Epithelial cell of esophagus (primary cell): Measurements from ENCODE around the gene KDM3A.
"Not testable (repeated sequence)": the region's sequence is repeated elsewhere in the genome, so short reads cannot be mapped to it uniquely, and the experiment has no call there.

Experiments
- DNase-seq: peaks from one replicate; pipeline ENCODE4 v3.0.0; 2010; ENCODE audit warnings: low read depth
- H3K4me3 ChIP-seq: 2 replicates; pipeline ENCODE4 v1.5.1; 2011; ENCODE audit warnings: mild to moderate bottlenecking, low read length, control low read depth
- TF ChIP-seq, protein P1 (sequence below): IDR thresholded peaks from 2 replicates; pipeline ENCODE4 v1.5.1; 2011; ENCODE audit warnings: low read depth, mild to moderate bottlenecking, low read length, control low read depth, inconsistent platforms; ENCODE audit not compliant: insufficient read depth; ENCODE audit errors: missing control alignments

The KDM3A gene

DNA sequence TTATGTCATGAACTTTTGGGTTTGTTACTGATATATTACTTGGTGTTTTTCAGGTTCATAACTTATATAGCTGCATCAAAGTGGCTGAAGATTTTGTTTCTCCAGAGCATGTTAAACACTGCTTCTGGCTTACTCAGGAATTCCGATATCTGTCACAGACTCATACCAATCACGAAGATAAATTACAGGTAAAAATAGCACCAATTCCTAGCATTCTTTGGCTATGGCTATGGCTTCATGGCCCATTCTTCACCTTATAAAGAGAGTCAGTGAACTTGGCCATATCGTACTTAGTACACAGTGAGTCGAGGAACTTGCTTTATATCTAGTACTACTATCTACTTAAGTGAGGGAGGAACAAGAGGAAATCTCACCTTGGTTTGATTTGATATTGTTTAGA, 49.9 kb downstream of the KDM3A start:
- no peak for DNase-seq
- TF ChIP-seq, protein P1, sequence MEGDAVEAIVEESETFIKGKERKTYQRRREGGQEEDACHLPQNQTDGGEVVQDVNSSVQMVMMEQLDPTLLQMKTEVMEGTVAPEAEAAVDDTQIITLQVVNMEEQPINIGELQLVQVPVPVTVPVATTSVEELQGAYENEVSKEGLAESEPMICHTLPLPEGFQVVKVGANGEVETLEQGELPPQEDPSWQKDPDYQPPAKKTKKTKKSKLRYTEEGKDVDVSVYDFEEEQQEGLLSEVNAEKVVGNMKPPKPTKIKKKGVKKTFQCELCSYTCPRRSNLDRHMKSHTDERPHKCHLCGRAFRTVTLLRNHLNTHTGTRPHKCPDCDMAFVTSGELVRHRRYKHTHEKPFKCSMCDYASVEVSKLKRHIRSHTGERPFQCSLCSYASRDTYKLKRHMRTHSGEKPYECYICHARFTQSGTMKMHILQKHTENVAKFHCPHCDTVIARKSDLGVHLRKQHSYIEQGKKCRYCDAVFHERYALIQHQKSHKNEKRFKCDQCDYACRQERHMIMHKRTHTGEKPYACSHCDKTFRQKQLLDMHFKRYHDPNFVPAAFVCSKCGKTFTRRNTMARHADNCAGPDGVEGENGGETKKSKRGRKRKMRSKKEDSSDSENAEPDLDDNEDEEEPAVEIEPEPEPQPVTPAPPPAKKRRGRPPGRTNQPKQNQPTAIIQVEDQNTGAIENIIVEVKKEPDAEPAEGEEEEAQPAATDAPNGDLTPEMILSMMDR: no peak
- H3K4me3 ChIP-seq: no peak overlapping the region

DNA sequence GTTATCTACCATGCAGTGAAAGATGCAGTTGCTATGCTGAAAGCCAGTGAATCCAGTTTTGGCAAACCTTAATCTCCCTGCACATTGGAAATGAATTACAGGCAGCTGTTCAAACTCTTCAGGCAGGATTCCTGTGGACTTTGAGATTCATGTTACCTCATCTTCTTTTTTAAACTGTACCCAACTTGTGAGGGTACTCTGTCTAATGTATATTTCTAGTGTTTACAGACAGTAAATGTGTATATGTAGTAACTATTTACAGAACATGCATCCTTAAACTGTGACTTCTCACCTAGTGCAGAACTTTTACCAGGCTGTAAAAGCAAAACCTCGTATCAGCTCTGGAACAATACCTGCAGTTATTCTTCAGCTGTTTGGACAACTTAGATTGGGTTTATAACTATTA, 50.9 kb downstream of the KDM3A start:
- H3K4me3 ChIP-seq: no peak overlapping the region
- no peak for DNase-seq
- TF ChIP-seq, protein P1: no peak

DNA sequence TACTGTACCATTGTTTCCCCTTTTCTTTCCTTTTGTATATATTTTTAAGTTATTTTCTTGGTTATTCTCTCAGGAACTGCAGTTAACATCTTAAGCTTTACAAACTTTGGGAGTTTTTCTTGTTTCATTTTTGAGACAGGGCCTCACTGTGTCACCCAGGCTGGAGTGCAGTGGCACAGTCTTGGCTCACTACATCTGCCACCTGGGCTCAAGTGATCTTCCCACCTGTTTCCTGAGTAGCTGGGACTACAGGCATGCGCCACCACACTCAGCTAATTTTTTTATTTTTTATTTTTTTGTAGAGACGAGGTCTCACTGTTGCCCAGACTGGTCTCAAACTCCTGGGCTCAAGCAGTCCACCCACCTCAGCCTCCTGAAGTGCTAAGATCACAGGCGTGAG, 55.2 kb downstream of the KDM3A start:
- not testable (repeated sequence) for DNase-seq, H3K4me3 ChIP-seq

DNA sequence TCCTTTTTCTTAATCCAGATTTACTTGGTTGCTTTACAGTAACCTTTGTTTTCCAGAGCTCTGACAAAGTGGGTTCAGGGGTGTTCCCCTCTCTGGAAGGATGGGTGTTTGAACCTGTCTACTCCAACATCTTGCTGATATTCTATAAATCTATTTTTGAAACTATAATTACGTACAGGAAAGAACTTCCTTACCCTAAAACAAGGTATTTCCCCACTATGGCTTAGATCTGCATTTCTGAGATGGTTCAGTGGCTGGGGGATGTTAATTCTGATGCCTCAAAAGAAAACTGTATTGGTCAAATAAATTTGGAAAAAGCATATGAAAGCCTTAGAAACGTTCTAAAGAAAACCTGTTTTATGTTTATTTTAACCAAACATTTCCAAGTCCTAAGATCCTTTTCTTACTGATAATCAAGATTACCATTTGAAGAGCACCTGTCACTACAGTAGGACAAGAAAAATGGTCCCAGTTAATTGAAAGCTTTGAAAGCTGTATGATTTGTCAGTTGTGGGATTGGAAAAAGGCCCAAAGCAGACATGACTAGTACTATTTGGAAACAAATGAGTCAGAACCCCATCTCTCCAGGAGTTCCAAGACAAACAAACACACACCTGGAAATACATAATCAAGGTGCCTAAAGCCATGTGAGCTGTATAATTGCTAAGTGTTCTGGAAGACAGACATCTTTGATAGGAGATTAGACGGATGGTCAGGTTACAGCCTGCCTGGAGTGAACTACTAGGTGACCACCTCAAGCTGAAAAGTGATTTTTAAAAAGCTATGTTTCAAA, 57.5 kb downstream of the KDM3A start:
- DNase-seq: peak; percentile 97
- H3K4me3 ChIP-seq: no peak overlapping the region
- TF ChIP-seq, protein P1: no peak

DNA sequence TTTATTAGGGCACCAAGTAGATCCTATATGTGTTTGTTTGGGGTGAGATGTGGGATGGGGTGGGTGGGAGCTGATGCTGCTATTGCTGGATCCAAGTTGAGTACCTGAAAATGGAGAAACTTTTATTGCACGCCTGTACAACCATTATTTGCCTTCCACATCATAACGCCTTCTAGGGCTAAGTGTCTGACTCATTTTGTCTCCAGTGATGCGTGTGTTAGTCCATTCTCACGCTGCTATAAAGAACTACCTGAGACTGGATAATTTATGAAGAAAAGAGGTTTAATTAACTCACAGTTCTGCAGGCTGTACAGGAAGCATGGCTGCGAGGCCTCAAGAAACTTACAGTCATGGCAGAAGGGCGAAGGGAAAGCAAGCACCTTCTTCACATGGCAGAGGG, 58.2 kb downstream of the KDM3A start:
- TF ChIP-seq, protein P1: no peak
- no peak overlapping the region for H3K4me3 ChIP-seq
- peak; percentile 58 for DNase-seq

DNA sequence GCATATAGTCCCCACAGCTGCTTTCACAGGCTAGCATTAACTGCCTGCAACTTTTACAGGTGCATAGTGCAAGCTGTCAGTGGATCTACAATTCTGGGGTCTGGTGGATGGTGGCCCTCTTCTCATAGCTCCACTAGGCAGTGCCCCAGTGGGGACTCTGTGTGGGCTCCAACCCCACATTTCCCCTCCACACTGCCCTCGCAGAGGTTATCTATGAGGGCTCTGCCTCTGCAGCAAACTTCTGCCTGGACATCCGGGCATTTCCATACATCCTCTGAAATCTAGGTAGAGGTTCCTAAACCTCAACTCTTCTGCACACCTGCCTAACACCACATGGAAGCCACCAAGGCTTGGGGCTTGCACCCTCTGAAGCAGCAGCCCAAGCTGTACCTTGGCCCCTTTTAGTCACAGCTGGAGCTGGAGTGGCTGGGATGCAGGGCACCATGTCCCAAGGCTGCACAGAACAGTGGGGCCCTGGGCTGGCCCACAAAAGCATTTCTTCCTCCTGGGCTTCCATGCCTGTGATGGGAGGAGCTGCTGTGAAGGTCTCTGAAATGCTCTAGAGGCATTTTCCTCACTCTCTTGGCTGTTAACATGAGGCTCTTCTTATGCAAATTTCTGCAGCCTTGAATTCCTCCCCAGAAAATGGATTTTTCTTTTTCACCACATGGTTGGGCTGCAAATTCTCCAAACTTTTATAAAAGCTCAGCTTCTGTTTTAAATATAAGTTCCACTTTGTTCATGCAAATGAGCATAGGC, 59.3 kb downstream of the KDM3A start:
- TF ChIP-seq, protein P1: no peak
- H3K4me3 ChIP-seq: no peak overlapping the region
- DNase-seq: no peak

DNA sequence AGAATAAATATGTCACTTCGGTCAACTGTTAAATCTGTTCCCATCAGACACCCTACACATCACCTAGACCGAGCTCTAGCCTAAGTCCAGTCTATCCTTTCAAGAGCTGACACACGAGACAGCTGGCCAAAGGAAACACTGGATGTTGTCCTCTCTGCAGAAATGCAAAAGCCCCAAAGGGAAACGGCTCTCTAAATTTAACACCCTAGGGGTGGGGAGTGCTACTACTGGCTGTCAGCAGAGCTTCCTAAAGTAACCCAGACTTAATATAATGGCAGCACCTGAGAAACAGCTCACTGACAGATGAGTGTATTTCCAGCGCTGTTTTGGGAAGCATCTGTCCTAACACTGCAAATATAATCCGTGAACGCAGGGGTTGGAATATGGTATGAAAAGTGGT, 66.4 kb downstream of the KDM3A start:
- TF ChIP-seq, protein P1: no peak
- no peak overlapping the region for H3K4me3 ChIP-seq
- no peak for DNase-seq
